Measurements from ENCODE around the gene PSD4. TPM values are rescaled to one million over a fixed set of nuclear protein-coding genes. Genes with fewer than 3 reads are reported as not detected.

PSD4 gene
- total RNA-seq, 1 donor from 2014 or later, result 55.1 TPM

- no peak for DNase-seq (ENCODE audit: low spot score)
These were observed 31.5 kb upstream of the PSD4 start for GRCh38 chr2:113142290-113142689.

GRCh38 chr2:113144259-113144658 is 29.5 kb upstream of the PSD4 start:
- DNase-seq (ENCODE audit: low spot score), result no peak

GRCh38 chr2:113148606-113149552 is 24.9 kb upstream of the PSD4 start:
- no peak for DNase-seq (ENCODE audit: low spot score)

GRCh38 chr2:113149553-113150257 is 24.1 kb upstream of the PSD4 start:
- no peak for DNase-seq (ENCODE audit: low spot score)

GRCh38 chr2:113150258-113150601 is 23.5 kb upstream of the PSD4 start:
- DNase-seq (ENCODE audit: low spot score), result no peak

GRCh38 chr2:113155331-113155730 is 18.4 kb upstream of the PSD4 start:
- no peak for DNase-seq (ENCODE audit: low spot score)

- no peak for DNase-seq (ENCODE audit: low spot score)
These were observed 17.3 kb upstream of the PSD4 start for GRCh38 chr2:113156278-113157117.

GRCh38 chr2:113157118-113157896 is 16.5 kb upstream of the PSD4 start:
- DNase-seq (ENCODE audit: low spot score), result peak; percentile 78

- no peak for DNase-seq (ENCODE audit: low spot score)
These were observed 15.6 kb upstream of the PSD4 start for GRCh38 chr2:113157897-113158753.

GRCh38 chr2:113158884-113159553 is 14.8 kb upstream of the PSD4 start:
- DNase-seq (ENCODE audit: low spot score), result no peak

- no peak for DNase-seq (ENCODE audit: low spot score)
These were observed 13.5 kb upstream of the PSD4 start for GRCh38 chr2:113160248-113160647.

- no peak for DNase-seq (ENCODE audit: low spot score)
These were observed 12.8 kb upstream of the PSD4 start for GRCh38 chr2:113160962-113161361.

GRCh38 chr2:113162173-113162572 is 11.6 kb upstream of the PSD4 start:
- no peak for DNase-seq (ENCODE audit: low spot score)

- DNase-seq (ENCODE audit: low spot score), result no peak
These were observed 10.9 kb upstream of the PSD4 start for GRCh38 chr2:113162869-113163268.

GRCh38 chr2:113164215-113164929 is 9.4 kb upstream of the PSD4 start:
- DNase-seq (ENCODE audit: low spot score), result no peak

GRCh38 chr2:113164930-113165585 is 8.7 kb upstream of the PSD4 start:
- DNase-seq (ENCODE audit: low spot score), result no peak

GRCh38 chr2:113166187-113166645 is 7.6 kb upstream of the PSD4 start:
- no peak for DNase-seq (ENCODE audit: low spot score)

- no peak for DNase-seq (ENCODE audit: low spot score)
These were observed 6.4 kb upstream of the PSD4 start for GRCh38 chr2:113167115-113167932.

Data from ureter (tissue), 1 donor.